Smooth muscle cell of bladder (primary cell): ENCODE data around the gene TRMT44. TPM values are rescaled to one million over a fixed set of nuclear protein-coding genes. Genes with fewer than 3 reads are reported as not detected.

Source experiments
- total RNA-seq: library from RNA; depleted of rRNA; stranded (reverse); fragments of >200 nt; gene quantifications from 2 replicates; pipeline ENCODE4 v1.2.3, GENCODE V29; 2014

The TRMT44 gene, protein sequence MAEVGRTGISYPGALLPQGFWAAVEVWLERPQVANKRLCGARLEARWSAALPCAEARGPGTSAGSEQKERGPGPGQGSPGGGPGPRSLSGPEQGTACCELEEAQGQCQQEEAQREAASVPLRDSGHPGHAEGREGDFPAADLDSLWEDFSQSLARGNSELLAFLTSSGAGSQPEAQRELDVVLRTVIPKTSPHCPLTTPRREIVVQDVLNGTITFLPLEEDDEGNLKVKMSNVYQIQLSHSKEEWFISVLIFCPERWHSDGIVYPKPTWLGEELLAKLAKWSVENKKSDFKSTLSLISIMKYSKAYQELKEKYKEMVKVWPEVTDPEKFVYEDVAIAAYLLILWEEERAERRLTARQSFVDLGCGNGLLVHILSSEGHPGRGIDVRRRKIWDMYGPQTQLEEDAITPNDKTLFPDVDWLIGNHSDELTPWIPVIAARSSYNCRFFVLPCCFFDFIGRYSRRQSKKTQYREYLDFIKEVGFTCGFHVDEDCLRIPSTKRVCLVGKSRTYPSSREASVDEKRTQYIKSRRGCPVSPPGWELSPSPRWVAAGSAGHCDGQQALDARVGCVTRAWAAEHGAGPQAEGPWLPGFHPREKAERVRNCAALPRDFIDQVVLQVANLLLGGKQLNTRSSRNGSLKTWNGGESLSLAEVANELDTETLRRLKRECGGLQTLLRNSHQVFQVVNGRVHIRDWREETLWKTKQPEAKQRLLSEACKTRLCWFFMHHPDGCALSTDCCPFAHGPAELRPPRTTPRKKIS
- total RNA-seq, result 10.5 and 14.1 TPM in 2 replicates

GRCh38 chr4:8440492-8441311, at the start of gene TRMT44, which contains the start of gene ACOX3:
Gene TRMT44, plus strand, starts transcription at chr4:8440777. Its CDS starts 46 bp downstream, at chr4:8440823.
Gene ACOX3, minus strand, starts transcription at chr4:8440723. Its CDS starts 24,202 bp downstream, at chr4:8416521.

Other genes with a start within 250 kb of the TRMT44 start
- 1.0 and 1.7 TPM in 2 replicates for gene SH3TC1, start 241.5 kb upstream of the TRMT44 start, total RNA-seq
- 5.8 and 10.4 TPM in 2 replicates for gene HTRA3, start 171.0 kb upstream of the TRMT44 start, total RNA-seq
- 21.8 and 27.7 TPM in 2 replicates for gene ACOX3, start 54 bp upstream of the TRMT44 start, total RNA-seq
- gene GPR78, start 139.6 kb downstream of the TRMT44 start, total RNA-seq, result 1.1 and 3.0 TPM in 2 replicates
- gene CPZ, start 152.0 kb downstream of the TRMT44 start, total RNA-seq, result 14.5 and 44.8 TPM in 2 replicates